GM23338 (cell line): ENCODE measurements around the gene TM4SF5. TPM values are rescaled to one million over a fixed set of nuclear protein-coding genes. Genes with fewer than 3 reads are reported as not detected.

Experiments used
- ATAC-seq: fragments of 200-7000 bp; cut with Tn5 transposase; 3 replicates; pipeline ENCODE4 v1.9.1; 2020
- DNase-seq: peaks from one replicate; pipeline ENCODE4 v3.0.0-alpha.2; 2015; ENCODE audit warnings: low spot score
- H2AFZ ChIP-seq: fragments of 200-600 bp; sonication (generic); 2 replicates; pipeline ENCODE4 v1.8.0; 2016; ENCODE audit warnings: antibody characterized with exemption, mild to moderate bottlenecking, moderate library complexity
- H3F3A ChIP-seq: fragments of 200-600 bp; sonication (generic); replicated peaks from 2 replicates; pipeline ENCODE4 v1.8.0; 2017; ENCODE audit warnings: antibody characterized with exemption, mixed run types, low read depth
- H3K27ac ChIP-seq: fragments of 200-600 bp; sonication (generic); 2 replicates; pipeline ENCODE4 v1.6.1; 2016; ENCODE audit warnings: low read depth
- H3K27me3 ChIP-seq: fragments of 200-600 bp; sonication (generic); 2 replicates; pipeline ENCODE4 v1.8.0; 2016; ENCODE audit warnings: mild to moderate bottlenecking, mixed run types, moderate library complexity; ENCODE audit not compliant: insufficient read depth
- H3K36me3 ChIP-seq: fragments of 200-600 bp; sonication (generic); 2 replicates; pipeline ENCODE4 v1.8.0; 2016; ENCODE audit warnings: mild to moderate bottlenecking; ENCODE audit not compliant: insufficient read depth
- H3K4me1 ChIP-seq: fragments of 200-600 bp; sonication (generic); 2 replicates; pipeline ENCODE4 v1.8.0; 2016; ENCODE audit warnings: mild to moderate bottlenecking, moderate library complexity; ENCODE audit not compliant: insufficient read depth
- H3K4me2 ChIP-seq: fragments of 200-600 bp; sonication (generic); 2 replicates; pipeline ENCODE4 v1.7.1; 2017; ENCODE audit warnings: mixed run types
- H3K4me3 ChIP-seq: fragments of 200-600 bp; sonication (generic); 2 replicates; pipeline ENCODE4 v1.6.1; 2016; ENCODE audit warnings: mixed run types
- H3K79me2 ChIP-seq: fragments of 200-600 bp; sonication (generic); replicated peaks from 2 replicates; pipeline ENCODE4 v1.8.0; 2017; ENCODE audit warnings: mild to moderate bottlenecking; ENCODE audit not compliant: insufficient read depth
- H3K9me2 ChIP-seq: fragments of 200-600 bp; sonication (generic); 2 replicates; pipeline ENCODE4 v1.8.0; 2017; ENCODE audit not compliant: insufficient read depth
- H4K20me1 ChIP-seq: fragments of 200-600 bp; sonication (generic); replicated peaks from 2 replicates; pipeline ENCODE4 v1.8.0; 2017; ENCODE audit warnings: mild to moderate bottlenecking; ENCODE audit not compliant: insufficient read depth
- H3K27ac Mint-ChIP-seq: 2 replicates; pipeline ENCODE4 v1.8.0; 2020; ENCODE audit warnings: inconsistent platforms, mild to moderate bottlenecking, moderate library complexity, mixed read lengths
- H3K27me3 Mint-ChIP-seq: 3 replicates; pipeline ENCODE4 v1.8.0; 2022; ENCODE audit warnings: low read depth, mild to moderate bottlenecking, moderate library complexity, mixed read lengths, inconsistent platforms; ENCODE audit not compliant: insufficient read depth, poor library complexity
- H3K36me3 Mint-ChIP-seq: 3 replicates; pipeline ENCODE4 v1.8.0; 2021; ENCODE audit warnings: low read depth, mild to moderate bottlenecking, inconsistent platforms, moderate library complexity, mixed read lengths
- H3K4me1 Mint-ChIP-seq: 3 replicates; pipeline ENCODE4 v1.8.0; 2020; ENCODE audit warnings: mild to moderate bottlenecking, inconsistent platforms, mixed read lengths
- H3K4me3 Mint-ChIP-seq: 3 replicates; pipeline ENCODE4 v1.8.0; 2021; ENCODE audit warnings: moderate library complexity, mild to moderate bottlenecking, inconsistent platforms, mixed read lengths
- H3K9me3 Mint-ChIP-seq: 3 replicates; pipeline ENCODE4 v1.8.0; 2020; ENCODE audit warnings: moderate library complexity, mild to moderate bottlenecking, inconsistent platforms, mixed read lengths
- CREB1 ChIP-seq: fragments of 250-450 bp; sonication (Bioruptor Pico); IDR thresholded peaks from 2 replicates; pipeline ENCODE4 v1.5.0; 2020; ENCODE audit warnings: low read depth, mild to moderate bottlenecking, moderate library complexity
- ETS1 ChIP-seq: IDR thresholded peaks from 2 replicates; pipeline ENCODE4 v1.6.1; 2016; ENCODE audit warnings: antibody characterized with exemption
- EZH2phosphoT487 ChIP-seq: fragments of 200-600 bp; sonication (generic); IDR thresholded peaks from one replicate; pipeline ENCODE4 v1.8.1; 2018; ENCODE audit warnings: antibody characterized with exemption; ENCODE audit not compliant: unreplicated experiment
- JUNB ChIP-seq: IDR thresholded peaks from one replicate; pipeline ENCODE4 v1.6.1; 2016; ENCODE audit warnings: antibody characterized with exemption; ENCODE audit not compliant: unreplicated experiment
- NANOG ChIP-seq: IDR thresholded peaks from 2 replicates; pipeline ENCODE4 v1.6.1; 2016; ENCODE audit warnings: antibody characterized with exemption, borderline replicate concordance
- POLR2AphosphoS5 ChIP-seq: IDR thresholded peaks from 2 replicates; pipeline ENCODE4 v1.6.1; 2016; ENCODE audit warnings: antibody characterized with exemption, low read depth
- STAT1 ChIP-seq: IDR thresholded peaks from one replicate; pipeline ENCODE4 v1.6.1; 2016; ENCODE audit warnings: antibody characterized with exemption; ENCODE audit not compliant: unreplicated experiment
- ZNF114 ChIP-seq: fragments of 250-450 bp; sonication (Bioruptor Pico); IDR thresholded peaks from 2 replicates; pipeline ENCODE4 v1.5.0; 2020; ENCODE audit warnings: mild to moderate bottlenecking, moderate library complexity
- ZNF331 ChIP-seq: fragments of 250-450 bp; sonication (Bioruptor Pico); IDR thresholded peaks from 2 replicates; pipeline ENCODE4 v1.5.0; 2020; ENCODE audit warnings: low read depth, mild to moderate bottlenecking, moderate library complexity
- polyA plus RNA-seq: library from polyadenylated mRNA; unstranded; fragments of >200 nt; fragmentation: Nextera tagmentation; extraction: Ambion mirVana; gene quantifications from 2 replicates; pipeline ENCODE4 v1.2.1, GENCODE V29; 2016
- total RNA-seq: library from RNA; depleted of rRNA; stranded (reverse); fragments of >200 nt; shearing (Covaris generic); gene quantifications from 2 replicates; pipeline ENCODE4 v1.2.3, GENCODE V29; 2014
- TF ChIP-seq, protein P1 (sequence below): IDR thresholded peaks from one replicate; pipeline ENCODE4 v1.6.1; 2018; ENCODE audit warnings: antibody characterized with exemption; ENCODE audit not compliant: unreplicated experiment
- TF ChIP-seq, protein P2 (sequence below), 2 experiments: fragments of 200-600 bp in 1 of 2; sonication (generic) in 1 of 2; conservative IDR thresholded peaks; 2 replicates each; pipeline versions ENCODE4 v1.5.1 to v1.6.1; 2016 to 2017; ENCODE audit warnings: antibody characterized with exemption in 2 of 2, low read depth in 2 of 2, mild to moderate bottlenecking in 2 of 2, moderate library complexity in 1 of 2

TM4SF5 gene
- total and polyA plus RNA-seq, 2 experiments from 2014 or later = not detected

- TF ChIP-seq, protein P1, sequence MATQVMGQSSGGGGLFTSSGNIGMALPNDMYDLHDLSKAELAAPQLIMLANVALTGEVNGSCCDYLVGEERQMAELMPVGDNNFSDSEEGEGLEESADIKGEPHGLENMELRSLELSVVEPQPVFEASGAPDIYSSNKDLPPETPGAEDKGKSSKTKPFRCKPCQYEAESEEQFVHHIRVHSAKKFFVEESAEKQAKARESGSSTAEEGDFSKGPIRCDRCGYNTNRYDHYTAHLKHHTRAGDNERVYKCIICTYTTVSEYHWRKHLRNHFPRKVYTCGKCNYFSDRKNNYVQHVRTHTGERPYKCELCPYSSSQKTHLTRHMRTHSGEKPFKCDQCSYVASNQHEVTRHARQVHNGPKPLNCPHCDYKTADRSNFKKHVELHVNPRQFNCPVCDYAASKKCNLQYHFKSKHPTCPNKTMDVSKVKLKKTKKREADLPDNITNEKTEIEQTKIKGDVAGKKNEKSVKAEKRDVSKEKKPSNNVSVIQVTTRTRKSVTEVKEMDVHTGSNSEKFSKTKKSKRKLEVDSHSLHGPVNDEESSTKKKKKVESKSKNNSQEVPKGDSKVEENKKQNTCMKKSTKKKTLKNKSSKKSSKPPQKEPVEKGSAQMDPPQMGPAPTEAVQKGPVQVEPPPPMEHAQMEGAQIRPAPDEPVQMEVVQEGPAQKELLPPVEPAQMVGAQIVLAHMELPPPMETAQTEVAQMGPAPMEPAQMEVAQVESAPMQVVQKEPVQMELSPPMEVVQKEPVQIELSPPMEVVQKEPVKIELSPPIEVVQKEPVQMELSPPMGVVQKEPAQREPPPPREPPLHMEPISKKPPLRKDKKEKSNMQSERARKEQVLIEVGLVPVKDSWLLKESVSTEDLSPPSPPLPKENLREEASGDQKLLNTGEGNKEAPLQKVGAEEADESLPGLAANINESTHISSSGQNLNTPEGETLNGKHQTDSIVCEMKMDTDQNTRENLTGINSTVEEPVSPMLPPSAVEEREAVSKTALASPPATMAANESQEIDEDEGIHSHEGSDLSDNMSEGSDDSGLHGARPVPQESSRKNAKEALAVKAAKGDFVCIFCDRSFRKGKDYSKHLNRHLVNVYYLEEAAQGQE = no peak
- no peak for TF ChIP-seq POLR2AphosphoS5
- no peak for TF ChIP-seq NANOG
- TF ChIP-seq, protein P2, sequence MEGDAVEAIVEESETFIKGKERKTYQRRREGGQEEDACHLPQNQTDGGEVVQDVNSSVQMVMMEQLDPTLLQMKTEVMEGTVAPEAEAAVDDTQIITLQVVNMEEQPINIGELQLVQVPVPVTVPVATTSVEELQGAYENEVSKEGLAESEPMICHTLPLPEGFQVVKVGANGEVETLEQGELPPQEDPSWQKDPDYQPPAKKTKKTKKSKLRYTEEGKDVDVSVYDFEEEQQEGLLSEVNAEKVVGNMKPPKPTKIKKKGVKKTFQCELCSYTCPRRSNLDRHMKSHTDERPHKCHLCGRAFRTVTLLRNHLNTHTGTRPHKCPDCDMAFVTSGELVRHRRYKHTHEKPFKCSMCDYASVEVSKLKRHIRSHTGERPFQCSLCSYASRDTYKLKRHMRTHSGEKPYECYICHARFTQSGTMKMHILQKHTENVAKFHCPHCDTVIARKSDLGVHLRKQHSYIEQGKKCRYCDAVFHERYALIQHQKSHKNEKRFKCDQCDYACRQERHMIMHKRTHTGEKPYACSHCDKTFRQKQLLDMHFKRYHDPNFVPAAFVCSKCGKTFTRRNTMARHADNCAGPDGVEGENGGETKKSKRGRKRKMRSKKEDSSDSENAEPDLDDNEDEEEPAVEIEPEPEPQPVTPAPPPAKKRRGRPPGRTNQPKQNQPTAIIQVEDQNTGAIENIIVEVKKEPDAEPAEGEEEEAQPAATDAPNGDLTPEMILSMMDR (conservative IDR thresholded peaks at IDR 0.05; ENCODE audit: low read depth in 2 of 2) = no peak
- TF ChIP-seq ZNF114 = no peak
- TF ChIP-seq EZH2phosphoT487 = no peak
- no peak for TF ChIP-seq ZNF331 (CRISPR knock-in tag)
- TF ChIP-seq ETS1 = no peak
These were observed 30.1 kb upstream of the TM4SF5 start (continued) for GRCh38 chr17:4741544-4741943.

- peaks cover 69% of the 10 kb centered on the region for H3K27me3 Mint-ChIP-seq
- Histone ChIP-seq H3K4me3 (no peak overlapping the region), H3K27ac (no peak overlapping the region), H3K36me3 (no peaks in the 10 kb centered on the region), H4K20me1 (0 out of 2 replicates have a peak, but pooled peaks cover 5% of the 10 kb centered on the region), H2AFZ (no peak overlapping the region), H3K4me1 (peaks cover 15% of the 10 kb centered on the region), H3K4me2 (no peak overlapping the region), H3F3A (peaks cover 13% of the 10 kb centered on the region; the same call in 1 of the 2 replicates), H3K27me3 (peaks cover 57% of the 10 kb centered on the region), H3K79me2 (no peaks in the 10 kb centered on the region), H3K9me2 (no peaks in the 10 kb centered on the region)
- no peak overlapping the region; the same call in 2 of the 3 replicates for H3K4me3 Mint-ChIP-seq
- H3K36me3 Mint-ChIP-seq = no peaks in the 10 kb centered on the region; the same call in 2 of the 3 replicates
- DNase-seq = no peak
- H3K4me1 Mint-ChIP-seq = peaks cover 25% of the 10 kb centered on the region
- no peaks in the 10 kb centered on the region; the same call in 1 of the 3 replicates for H3K9me3 Mint-ChIP-seq
- no peak for ATAC-seq
- H3K27ac Mint-ChIP-seq = no peak overlapping the region
- TF ChIP-seq POLR2AphosphoS5 (no peak), NANOG (no peak), EZH2phosphoT487 (no peak), CREB1 (CRISPR knock-in tag) (no peak), ZNF114 (no peak), ZNF331 (CRISPR knock-in tag) (no peak), STAT1 (no peak), JUNB (no peak)
- TF ChIP-seq, protein P1 = no peak
These were observed 29.6 kb upstream of the TM4SF5 start for GRCh38 chr17:4742133-4742532.
